ENCODE measurements around the gene MLF2.
A peak's percentile ranks its signal among the peaks of the same experiment; 100 is the strongest.
"Not testable (repeated sequence)": the region's sequence is repeated elsewhere in the genome, so short reads cannot be mapped to it uniquely, and the experiment has no call there.

Gene MLF2

DNA sequence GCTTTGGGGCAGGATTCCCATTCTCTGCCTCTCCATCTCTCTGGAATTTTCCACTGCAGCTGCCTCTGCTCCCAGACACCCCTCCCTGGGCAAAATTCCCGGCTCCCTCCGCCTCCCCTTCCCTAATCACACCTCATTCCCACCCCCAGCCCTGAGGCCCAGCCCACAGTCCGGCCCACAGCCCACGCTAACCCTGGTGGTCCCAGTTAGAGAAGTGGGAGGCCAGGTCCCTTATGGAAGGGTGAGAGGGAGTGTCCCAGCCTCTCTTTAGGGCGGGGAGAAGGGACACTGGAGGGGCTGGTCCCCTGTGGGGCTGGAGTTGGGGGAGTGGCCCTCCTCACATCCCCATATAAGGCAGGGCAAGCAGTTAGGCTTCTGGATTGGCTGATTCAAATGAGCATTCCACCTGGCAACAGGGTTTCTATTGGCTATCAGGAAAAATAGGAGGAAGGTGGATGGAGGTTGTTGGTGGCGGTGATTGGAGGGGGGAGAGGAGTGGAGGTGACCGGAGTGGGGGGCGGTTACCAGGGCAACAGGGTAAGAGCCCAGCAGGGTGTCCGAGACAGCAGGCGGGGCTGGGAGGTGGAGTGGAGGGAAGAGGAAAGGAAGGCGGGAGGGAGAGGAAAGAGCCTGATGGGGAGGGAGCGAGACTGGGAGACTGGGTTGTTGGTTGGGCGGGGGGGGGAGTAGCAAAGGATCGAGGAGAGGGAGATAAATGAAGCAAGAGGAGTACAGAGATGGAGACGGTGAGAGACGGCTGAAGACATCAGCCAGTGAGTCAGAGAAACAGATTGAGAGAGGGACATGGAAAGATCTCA lies 11.3 kb upstream of the MLF2 start:
- DNase-seq: peak; percentile 97

DNA sequence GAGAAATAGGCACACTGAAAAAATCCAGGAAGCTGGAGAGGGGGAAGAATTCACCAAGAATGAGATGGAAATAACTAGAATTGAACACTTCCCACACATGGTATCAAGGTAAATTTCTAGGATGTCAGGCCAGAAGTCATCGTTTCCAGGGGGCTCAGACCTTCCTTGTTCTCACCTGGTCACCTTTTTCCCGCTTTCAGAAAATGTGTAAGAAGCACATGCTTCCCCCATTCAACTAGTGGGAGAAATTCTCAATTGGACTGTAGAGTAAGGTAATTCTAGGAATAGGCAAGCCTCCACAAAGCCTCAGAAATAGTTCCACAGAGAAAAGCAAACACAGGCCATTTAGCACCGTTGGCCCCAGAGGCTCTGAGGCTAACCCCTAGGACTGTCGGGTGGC lies 10.4 kb upstream of the MLF2 start:
- no peak for DNase-seq

DNA sequence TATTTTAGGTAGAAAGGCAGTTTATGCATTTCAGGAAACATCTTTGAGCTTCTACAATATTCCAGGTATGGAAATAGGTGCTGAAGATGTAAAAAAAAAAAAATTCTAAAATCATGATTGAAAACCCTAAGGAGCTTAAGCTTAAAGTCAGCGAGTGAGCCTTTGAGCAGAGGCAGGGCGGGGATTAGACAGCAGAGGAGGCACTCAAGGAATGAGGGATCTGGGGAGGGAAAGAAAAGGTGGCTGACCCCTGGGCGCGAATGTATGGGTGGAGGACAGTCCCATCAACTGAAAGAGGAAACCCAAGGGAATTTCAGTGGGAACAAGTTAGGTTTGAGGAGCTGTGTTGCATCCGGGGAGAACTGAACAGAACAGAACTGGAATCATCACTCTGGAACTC lies 6.8 kb upstream of the MLF2 start:
- DNase-seq: no peak

DNA sequence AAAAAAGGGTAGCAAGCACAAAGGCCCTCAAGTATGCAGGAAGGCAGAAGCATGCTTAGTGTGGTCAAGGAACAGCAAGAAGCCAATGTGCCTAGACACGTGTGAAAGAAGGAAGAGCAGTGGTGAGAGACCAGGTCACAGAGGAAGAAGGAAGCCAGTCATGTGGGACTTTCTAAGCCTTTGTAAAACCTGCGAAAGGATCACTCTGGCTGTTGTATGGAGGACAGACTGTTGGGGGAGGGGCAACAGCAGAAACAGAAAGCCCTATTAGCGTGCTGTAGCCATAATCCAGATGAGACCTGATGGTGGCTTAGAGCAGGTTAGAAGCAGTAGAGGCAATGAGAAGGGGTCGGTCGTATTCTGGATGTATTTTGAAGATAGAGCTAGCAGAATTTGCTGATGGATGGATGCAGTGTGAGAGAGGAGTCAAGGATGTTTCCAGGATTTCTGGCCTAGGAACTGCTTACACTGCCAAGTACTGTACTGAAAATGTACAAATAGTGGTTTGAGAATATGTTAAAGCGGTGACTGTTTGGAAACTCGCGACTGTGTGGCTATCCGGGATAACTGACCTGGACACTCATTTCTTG lies 5.7 kb upstream of the MLF2 start:
- DNase-seq: no peak

DNA sequence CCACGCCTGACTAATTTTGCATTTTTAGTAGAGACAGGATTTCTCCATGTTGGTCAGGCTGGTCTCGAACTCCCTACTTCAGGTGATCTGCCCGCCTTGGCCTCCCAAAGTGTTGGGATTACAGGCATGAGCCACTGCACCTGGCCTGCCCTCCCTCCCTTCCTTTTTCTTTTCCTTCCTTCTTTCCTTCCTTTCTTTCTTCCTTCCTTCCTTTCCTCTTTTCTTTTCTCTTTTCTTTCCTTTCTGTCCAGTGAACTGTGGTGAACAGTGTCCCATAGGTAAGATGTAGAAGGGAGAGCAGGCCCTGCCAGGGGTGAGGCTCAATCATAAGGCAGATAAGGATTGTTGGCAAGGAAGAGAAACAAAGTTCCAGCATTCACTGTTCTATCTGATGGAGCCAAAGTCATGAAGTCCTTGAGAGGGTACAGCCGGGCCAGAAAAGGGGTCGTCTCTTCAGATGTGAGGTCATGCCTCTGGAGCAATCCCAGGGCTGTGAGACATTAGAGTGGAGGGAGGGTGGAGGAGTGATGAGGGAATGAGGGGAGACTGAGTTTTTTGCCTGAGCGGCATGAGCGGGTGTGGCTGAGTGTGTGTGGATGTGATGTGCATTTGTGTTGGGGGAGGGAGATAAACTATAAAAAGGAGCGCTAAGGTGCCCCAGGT lies 4.2 kb upstream of the MLF2 start:
- DNase-seq: no peak

DNA sequence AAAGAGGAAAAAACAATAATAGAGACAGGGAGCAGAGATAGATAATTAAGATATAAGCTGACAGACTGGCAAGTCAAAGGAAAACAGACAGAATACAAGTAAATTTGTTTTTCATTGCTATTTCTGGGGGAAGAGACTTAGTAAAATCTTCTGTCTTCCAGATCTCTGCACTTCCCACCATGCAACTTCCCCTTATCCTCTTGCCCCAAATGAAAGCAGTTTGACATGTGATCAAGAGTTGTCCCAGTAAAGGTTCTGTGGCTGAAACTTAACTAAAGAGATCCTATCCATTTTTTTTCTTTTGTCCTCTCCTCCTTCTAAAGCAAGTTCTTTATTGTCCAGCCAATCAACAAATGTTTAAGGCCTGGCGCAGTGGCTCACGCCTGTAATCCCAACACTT lies 1.5 kb upstream of the MLF2 start:
- no peak for DNase-seq

DNA sequence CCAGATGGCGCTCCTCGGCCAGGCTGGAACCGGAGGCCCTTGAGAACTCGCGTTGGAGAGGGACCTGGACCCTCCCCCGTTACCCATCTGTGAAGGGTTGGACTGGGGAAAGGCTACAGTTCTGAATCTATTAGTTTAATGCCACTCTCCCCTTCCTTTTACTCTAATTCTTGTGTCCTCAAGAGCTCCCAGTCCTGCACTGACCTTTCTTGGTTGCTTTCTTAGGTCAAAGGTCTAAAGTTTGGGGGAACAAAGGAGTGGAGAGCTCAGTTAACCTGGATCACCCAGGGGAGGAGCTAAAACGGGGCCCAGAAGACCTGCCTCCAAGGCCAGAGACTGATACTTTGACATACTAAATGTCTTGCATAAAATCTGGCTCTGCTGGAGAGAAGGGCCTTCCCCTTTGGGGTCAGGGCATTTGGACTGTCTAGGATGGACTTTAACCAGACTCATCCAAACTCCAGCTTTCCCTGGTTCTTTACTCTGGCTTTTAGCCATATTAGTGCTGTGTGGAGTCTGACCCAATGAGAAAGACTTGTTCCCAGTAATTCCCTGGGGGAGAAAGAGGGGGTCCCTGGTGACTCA lies 923 bp upstream of the MLF2 start:
- no peak for DNase-seq

DNA sequence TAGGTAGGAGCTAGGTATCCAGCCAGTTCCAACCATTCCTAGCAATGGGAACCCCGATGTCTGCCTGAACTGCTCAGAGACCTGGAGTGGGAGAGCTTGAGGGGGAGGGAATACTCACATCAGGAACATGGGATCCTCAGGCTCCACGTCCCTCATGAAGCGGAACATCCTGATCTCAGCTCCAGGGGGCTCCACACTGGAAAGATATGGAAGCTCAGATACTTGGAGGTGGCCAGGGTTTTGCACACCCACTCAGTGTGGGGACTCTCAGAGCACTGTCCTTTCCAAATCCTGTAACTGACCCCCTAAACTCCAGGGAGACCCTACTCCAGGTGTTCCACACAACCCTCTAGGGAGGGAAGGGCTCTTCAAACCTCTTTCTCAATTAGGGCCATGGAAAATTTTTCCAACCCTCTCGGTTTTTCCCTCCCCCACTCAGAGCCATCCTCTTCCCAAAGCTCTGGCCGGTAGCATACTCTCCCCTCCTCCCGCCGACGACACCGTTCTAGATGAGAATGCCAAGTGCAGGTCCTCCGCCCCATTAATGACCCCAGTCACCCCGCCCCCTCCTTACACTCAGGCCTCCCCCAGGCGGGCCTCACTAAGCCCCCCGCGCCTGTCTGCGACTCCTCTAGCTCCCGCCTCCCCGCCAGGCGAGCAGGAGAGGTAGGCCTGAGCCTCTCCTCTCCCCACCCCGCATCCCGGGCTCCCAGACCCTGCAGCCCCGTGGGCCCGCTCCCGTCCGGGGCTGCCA lies 597 bp downstream of the MLF2 start:
- DNase-seq: no peak

DNA sequence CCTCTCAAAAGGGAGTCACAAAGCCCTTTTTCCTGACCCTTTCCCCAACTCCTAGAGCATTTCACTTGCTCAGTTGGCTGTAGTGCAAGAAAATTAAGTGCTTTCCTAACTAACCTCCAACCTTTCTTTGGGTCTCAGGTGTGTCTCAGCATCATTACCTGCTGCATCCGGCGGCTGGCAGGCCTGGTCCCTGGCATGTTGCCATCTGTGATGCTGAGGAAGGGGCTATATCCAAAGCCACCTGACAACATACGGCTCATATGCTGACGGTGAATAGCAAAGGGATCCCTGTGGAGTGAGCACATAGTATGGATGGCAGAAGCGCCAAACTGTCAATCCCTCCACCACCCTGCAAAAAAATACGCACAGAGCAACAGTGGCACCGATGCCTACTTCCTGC lies 1.2 kb downstream of the MLF2 start:
- DNase-seq: no peak

DNA sequence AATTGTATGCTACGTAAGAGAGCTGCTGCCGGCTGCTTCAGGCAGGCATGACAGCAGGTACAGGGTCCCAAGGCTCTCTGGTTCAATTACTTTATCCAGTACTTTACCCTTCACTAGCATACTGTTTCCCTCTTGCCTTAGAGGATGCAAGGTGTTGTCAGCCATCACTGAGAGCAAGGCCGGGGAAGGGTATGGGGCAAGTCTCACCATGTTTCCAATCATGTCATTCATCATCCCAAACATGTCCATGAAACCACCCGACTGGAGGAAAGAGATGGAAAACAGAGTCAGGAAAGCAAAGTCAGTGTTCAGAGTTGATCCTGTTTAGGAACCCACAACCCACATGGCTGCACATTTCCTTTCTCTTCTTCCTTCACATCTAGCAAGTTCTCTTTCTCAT lies 2.4 kb downstream of the MLF2 start:
- no peak for DNase-seq

DNA sequence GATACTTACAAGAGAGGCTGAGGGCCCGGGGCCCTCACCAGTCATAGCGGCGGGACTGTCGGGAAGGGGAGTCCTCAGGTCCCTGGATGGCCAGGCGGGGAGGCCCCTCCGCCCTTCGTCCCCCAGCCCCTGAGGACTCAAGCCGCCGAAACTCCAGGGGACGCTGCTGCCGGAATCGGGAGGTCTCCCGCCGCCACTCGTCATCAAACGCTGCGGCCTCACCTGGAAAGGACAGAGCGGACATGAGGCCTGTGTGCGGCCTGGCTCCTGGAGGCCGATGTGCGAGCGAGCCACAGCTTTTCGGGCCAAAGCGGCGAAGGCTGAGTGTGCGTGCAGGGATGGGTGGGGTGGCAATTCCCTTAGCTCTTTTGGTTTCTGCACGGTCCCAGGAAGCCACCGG lies 4.2 kb downstream of the MLF2 start:
- no peak for DNase-seq

DNA sequence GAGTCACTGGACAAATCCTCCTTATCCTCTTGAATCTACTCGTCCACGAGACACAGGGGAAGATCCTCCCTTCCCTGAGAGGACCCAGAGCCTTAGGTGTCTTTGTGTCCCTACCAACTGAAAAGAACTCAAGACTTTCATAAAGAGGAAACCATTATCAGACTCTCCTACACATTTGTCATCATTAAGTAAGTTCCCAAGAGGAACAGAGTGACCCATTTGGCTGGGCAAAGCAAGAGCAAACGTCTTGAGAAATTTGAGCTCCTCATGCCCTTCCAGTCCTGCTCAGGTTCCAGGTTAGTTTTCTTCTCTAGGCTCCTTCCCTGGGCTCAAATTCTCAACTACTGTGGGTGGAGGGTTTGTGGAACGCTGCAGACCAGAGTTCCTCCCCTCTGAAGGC lies 5.7 kb downstream of the MLF2 start:
- no peak for DNase-seq

DNA sequence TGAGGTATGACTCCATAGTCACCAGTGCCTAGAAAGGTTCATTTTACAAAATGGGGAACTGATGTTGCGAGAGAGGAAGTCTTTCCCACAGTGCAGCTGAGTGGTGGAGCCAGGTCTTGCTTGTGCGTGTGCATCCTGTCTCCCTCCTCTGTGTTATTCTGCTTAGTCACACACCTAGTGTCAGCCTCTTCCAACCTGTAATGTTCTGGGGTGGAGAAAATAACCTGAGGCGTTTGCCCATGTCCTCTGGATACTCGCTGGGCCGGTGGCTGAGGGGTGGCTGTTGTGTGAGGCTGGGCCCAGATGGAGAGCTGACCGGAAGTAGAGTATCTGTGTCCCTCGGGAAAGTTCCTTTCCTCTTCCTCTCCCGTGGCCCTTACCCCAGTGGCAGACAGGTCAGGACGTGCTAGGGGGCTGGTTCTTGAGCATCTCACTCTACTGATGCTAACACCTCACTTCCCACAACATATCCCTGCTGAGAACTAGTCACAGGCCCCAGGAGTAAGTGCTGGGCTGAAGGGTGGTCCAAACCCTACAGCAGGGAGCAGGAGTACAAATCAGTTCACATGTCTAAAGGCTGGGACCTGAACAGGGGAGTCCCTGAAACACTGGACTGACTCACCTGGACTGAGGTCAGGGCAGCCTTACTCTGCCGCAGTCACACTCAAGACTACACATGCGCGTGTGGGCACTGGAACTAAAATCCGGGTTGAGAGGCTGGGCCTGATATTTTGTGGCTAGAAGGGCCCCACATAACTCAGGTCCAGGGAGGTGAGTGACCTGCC lies 7.0 kb downstream of the MLF2 start:
- DNase-seq: no peak

DNA sequence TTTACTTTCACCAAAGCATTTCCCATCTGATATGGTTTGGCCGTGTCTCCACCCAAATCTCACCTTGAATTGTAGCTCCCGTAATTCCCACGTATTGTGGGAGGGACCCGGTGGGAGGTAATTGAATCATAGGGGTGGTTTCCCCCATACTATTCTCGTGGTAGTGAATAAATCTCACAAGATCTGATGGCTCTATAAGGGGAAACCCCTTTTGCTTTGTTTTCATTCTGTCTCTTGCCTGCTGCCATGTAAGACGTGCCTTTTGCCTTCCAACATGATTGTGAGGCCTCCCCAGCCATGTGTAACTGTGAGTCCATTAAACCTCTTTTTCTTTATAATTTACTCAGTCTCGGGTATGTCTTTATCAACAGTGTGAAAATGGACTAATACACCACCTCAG lies 9.6 kb downstream of the MLF2 start:
- DNase-seq: not testable (repeated sequence)

DNA sequence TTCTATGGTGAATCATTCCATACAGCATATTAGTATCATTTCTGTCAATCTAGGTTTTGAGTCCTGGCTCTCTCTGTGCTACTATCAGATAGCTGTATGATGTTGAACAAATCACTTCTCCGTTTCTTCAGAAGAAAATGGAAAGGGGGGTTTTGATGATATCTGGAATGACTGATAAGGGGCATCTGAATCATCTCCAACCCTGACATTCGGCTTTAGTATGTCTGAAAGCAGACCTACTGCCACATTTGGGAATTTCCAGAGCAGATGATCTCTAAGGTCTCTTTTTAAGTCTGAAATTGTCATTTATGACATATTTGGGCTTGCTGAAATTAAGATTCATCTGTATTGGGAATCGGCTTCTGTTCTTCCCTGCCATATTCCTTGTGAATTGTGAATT lies 10.1 kb downstream of the MLF2 start:
- no peak for DNase-seq

DNA sequence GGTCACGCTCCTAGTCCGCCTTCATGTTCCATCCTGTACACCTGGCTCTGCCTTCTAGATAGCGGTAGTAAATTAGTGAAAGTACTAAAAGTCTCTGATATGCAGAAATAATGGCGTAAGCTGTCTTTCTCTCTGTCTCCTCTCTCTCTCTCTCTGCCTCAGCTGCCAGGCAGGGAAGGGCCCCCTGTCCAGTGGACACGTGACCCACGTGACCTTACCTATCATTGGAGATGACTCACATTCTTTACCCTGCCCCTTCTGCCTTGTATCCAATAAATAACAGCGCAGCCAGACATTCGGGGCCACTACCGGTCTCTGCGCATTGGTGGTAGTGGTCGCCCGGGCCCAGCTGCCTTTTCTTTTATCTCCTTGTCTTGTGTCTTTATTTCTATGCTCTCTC lies 10.9 kb downstream of the MLF2 start:
- not testable (repeated sequence) for DNase-seq

DNA sequence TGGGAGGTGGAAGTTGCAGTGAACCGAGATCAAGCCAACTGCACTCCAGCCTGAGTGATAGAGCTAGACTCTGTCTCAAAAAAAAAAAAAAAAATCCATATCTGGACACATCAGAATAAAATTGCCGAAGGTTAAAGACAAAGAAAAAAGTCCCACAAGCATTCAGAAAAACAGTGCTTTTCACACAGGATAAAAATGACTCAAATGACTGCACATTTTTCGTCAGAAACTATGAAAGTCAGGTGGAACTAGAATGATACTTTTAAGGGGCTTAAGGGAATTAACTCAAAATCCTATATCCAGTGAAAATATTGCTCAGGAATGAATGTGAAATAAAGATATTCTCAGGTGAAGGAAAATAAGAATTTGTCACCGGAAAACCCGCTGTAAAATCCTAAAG lies 16.2 kb downstream of the MLF2 start:
- DNase-seq: no peak

DNA sequence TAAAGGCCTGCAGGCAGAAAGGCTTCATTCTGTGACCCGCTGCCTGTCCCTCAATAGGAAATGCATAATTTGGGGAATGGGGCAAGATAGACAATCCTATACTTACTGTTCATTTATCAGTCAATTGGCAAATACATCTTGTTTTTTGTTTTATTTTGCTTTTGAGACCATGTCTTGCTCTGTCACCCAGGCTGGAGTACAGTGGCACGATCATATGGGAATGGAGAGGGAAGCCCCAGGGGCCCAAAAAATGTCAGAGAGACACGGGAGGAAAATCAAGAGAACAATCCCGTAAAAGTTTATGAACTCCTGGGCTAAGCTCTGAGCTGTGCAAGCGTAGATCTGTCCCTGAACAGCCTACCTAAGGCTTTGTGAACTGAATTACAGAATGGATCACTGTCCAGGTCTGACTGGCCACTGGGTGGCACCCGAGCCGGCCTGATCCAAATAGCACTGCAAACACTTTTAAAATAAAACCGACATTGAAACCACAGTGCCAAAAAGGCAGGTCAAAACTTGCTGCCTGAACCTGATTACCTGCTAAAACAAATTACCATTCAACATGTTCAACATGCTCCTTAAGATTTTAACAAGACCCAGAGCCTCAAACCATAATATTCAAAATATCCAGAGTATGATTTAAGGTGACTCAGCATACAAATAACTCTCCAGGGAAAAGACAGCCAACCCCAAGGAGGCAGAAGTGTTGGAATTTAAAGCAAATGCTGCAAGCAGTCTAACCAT lies 17.3 kb downstream of the MLF2 start:
- DNase-seq: peak; percentile 54

DNA sequence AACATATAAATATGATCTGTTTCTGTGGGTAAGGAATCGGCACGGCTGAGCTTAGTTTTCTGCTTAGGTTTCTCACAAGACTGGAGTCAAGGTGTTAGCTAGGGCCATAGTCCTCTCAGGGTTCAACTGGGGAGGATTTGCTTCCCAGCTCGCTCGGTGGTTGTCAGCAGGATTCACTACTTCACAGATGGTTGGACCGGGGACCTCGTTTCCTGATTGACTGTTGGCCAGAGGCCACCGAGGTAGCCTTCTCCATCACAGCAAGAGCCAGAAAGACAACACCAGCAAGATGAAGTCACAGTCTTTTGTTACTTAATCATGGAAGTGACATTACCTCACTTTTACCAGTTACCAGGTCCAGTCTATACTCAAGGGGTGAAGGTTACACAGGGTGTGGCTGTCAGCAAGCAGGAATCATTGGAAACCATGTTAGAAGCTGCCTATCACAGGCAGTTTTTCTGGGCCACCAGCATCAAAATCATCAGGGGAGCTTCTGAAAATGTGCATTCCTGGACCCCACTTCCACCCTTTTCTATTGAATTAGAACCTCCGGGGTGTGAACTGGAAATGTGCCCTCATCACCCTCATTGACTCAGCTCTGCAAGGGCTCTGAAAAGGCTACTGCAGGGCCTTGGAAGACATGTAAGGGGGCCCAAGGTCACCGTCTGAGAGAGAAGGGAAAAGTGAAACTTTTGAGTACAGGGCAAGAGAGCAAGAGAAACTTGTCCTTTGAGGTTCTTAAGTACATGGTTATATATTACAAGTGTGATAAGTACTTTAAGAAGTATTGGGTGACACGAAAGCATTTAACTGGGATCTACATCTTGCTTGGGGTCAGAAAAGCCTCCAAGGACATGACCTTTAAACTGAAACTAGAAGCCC lies 18.2 kb downstream of the MLF2 start:
- DNase-seq: no peak

DNA sequence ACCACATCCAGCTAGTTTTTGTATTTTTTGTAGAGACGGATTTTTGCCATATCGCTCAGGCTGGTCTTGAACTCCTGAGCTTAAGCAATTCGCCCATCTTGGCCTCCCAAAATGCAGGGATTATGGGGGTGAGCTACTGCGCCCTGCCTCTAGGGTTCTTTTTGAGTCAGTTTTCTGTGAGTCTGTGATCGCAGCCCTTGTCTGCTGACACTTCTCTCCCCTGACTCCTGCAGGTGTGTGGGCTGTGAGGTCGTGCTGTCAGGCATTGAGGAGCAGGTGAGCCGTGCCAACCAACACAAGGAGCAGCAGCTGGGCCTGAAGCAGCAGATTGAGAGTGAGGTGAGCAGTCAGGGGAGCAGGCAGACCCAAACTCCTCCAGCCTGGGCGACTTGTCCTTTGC lies 22.8 kb downstream of the MLF2 start:
- DNase-seq: no peak

DNA sequence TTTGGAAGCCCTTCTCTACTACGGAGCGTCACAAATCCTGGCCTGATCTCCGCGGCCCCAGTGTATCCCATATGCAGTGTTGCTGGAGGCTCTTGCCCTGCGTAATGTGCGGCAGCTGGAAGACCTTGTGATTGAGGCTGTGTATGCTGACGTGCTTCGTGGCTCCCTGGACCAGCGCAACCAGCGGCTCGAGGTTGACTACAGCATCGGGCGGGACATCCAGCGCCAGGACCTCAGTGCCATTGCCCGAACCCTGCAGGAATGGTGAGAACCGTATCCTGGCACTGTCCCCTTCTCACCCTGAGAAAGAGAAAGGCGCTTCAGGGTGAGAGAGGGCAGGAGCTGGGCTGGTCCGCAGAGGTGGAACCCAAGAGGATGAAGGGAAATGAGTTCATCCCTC lies 23.8 kb downstream of the MLF2 start:
- DNase-seq: no peak
